GM23338 (cell line): ENCODE data around the gene HYKK. TPM values are rescaled to one million over a fixed set of nuclear protein-coding genes. Genes with fewer than 3 reads are reported as not detected.

Experiments used
- ATAC-seq: fragments of 200-7000 bp; cut with Tn5 transposase; 3 replicates; pipeline ENCODE4 v1.9.1; 2020
- DNase-seq: peaks from one replicate; pipeline ENCODE4 v3.0.0-alpha.2; 2015; ENCODE audit warnings: low spot score
- H2AFZ ChIP-seq: fragments of 200-600 bp; sonication (generic); 2 replicates; pipeline ENCODE4 v1.8.0; 2016; ENCODE audit warnings: antibody characterized with exemption, mild to moderate bottlenecking, moderate library complexity
- H3F3A ChIP-seq: fragments of 200-600 bp; sonication (generic); replicated peaks from 2 replicates; pipeline ENCODE4 v1.8.0; 2017; ENCODE audit warnings: antibody characterized with exemption, mixed run types, low read depth
- H3K27ac ChIP-seq: fragments of 200-600 bp; sonication (generic); 2 replicates; pipeline ENCODE4 v1.6.1; 2016; ENCODE audit warnings: low read depth
- H3K27me3 ChIP-seq: fragments of 200-600 bp; sonication (generic); 2 replicates; pipeline ENCODE4 v1.8.0; 2016; ENCODE audit warnings: mild to moderate bottlenecking, mixed run types, moderate library complexity; ENCODE audit not compliant: insufficient read depth
- H3K36me3 ChIP-seq: fragments of 200-600 bp; sonication (generic); 2 replicates; pipeline ENCODE4 v1.8.0; 2016; ENCODE audit warnings: mild to moderate bottlenecking; ENCODE audit not compliant: insufficient read depth
- H3K4me1 ChIP-seq: fragments of 200-600 bp; sonication (generic); 2 replicates; pipeline ENCODE4 v1.8.0; 2016; ENCODE audit warnings: mild to moderate bottlenecking, moderate library complexity; ENCODE audit not compliant: insufficient read depth
- H3K4me2 ChIP-seq: fragments of 200-600 bp; sonication (generic); 2 replicates; pipeline ENCODE4 v1.7.1; 2017; ENCODE audit warnings: mixed run types
- H3K4me3 ChIP-seq: fragments of 200-600 bp; sonication (generic); 2 replicates; pipeline ENCODE4 v1.6.1; 2016; ENCODE audit warnings: mixed run types
- H3K79me2 ChIP-seq: fragments of 200-600 bp; sonication (generic); replicated peaks from 2 replicates; pipeline ENCODE4 v1.8.0; 2017; ENCODE audit warnings: mild to moderate bottlenecking; ENCODE audit not compliant: insufficient read depth
- H3K9me2 ChIP-seq: fragments of 200-600 bp; sonication (generic); 2 replicates; pipeline ENCODE4 v1.8.0; 2017; ENCODE audit not compliant: insufficient read depth
- H4K20me1 ChIP-seq: fragments of 200-600 bp; sonication (generic); replicated peaks from 2 replicates; pipeline ENCODE4 v1.8.0; 2017; ENCODE audit warnings: mild to moderate bottlenecking; ENCODE audit not compliant: insufficient read depth
- H3K27ac Mint-ChIP-seq: 2 replicates; pipeline ENCODE4 v1.8.0; 2020; ENCODE audit warnings: inconsistent platforms, mild to moderate bottlenecking, moderate library complexity, mixed read lengths
- H3K27me3 Mint-ChIP-seq: 3 replicates; pipeline ENCODE4 v1.8.0; 2022; ENCODE audit warnings: low read depth, mild to moderate bottlenecking, moderate library complexity, mixed read lengths, inconsistent platforms; ENCODE audit not compliant: insufficient read depth, poor library complexity
- H3K36me3 Mint-ChIP-seq: 3 replicates; pipeline ENCODE4 v1.8.0; 2021; ENCODE audit warnings: low read depth, mild to moderate bottlenecking, inconsistent platforms, moderate library complexity, mixed read lengths
- H3K4me1 Mint-ChIP-seq: 3 replicates; pipeline ENCODE4 v1.8.0; 2020; ENCODE audit warnings: mild to moderate bottlenecking, inconsistent platforms, mixed read lengths
- H3K4me3 Mint-ChIP-seq: 3 replicates; pipeline ENCODE4 v1.8.0; 2021; ENCODE audit warnings: moderate library complexity, mild to moderate bottlenecking, inconsistent platforms, mixed read lengths
- H3K9me3 Mint-ChIP-seq: 3 replicates; pipeline ENCODE4 v1.8.0; 2020; ENCODE audit warnings: moderate library complexity, mild to moderate bottlenecking, inconsistent platforms, mixed read lengths
- CREB1 ChIP-seq: fragments of 250-450 bp; sonication (Bioruptor Pico); IDR thresholded peaks from 2 replicates; pipeline ENCODE4 v1.5.0; 2020; ENCODE audit warnings: low read depth, mild to moderate bottlenecking, moderate library complexity
- EZH2 ChIP-seq: fragments of 200-600 bp; sonication (generic); IDR thresholded peaks from one replicate; pipeline ENCODE4 v1.8.0; 2017; ENCODE audit warnings: antibody characterized with exemption, mild to moderate bottlenecking, low read depth; ENCODE audit not compliant: unreplicated experiment
- EZH2phosphoT487 ChIP-seq: fragments of 200-600 bp; sonication (generic); IDR thresholded peaks from one replicate; pipeline ENCODE4 v1.8.1; 2018; ENCODE audit warnings: antibody characterized with exemption; ENCODE audit not compliant: unreplicated experiment
- NANOG ChIP-seq: IDR thresholded peaks from 2 replicates; pipeline ENCODE4 v1.6.1; 2016; ENCODE audit warnings: antibody characterized with exemption, borderline replicate concordance
- POLR2AphosphoS5 ChIP-seq: IDR thresholded peaks from 2 replicates; pipeline ENCODE4 v1.6.1; 2016; ENCODE audit warnings: antibody characterized with exemption, low read depth
- STAT1 ChIP-seq: IDR thresholded peaks from one replicate; pipeline ENCODE4 v1.6.1; 2016; ENCODE audit warnings: antibody characterized with exemption; ENCODE audit not compliant: unreplicated experiment
- ZNF114 ChIP-seq: fragments of 250-450 bp; sonication (Bioruptor Pico); IDR thresholded peaks from 2 replicates; pipeline ENCODE4 v1.5.0; 2020; ENCODE audit warnings: mild to moderate bottlenecking, moderate library complexity
- ZNF331 ChIP-seq: fragments of 250-450 bp; sonication (Bioruptor Pico); IDR thresholded peaks from 2 replicates; pipeline ENCODE4 v1.5.0; 2020; ENCODE audit warnings: low read depth, mild to moderate bottlenecking, moderate library complexity
- polyA plus RNA-seq: library from polyadenylated mRNA; unstranded; fragments of >200 nt; fragmentation: Nextera tagmentation; extraction: Ambion mirVana; gene quantifications from 2 replicates; pipeline ENCODE4 v1.2.1, GENCODE V29; 2016
- total RNA-seq: library from RNA; depleted of rRNA; stranded (reverse); fragments of >200 nt; shearing (Covaris generic); gene quantifications from 2 replicates; pipeline ENCODE4 v1.2.3, GENCODE V29; 2014
- TF ChIP-seq, protein P1 (sequence below): fragments of 250-450 bp; sonication (Bioruptor Pico); IDR thresholded peaks from 2 replicates; pipeline ENCODE4 v1.5.0; 2020; ENCODE audit warnings: mild to moderate bottlenecking, moderate library complexity
- TF ChIP-seq, protein P2 (sequence below): IDR thresholded peaks from one replicate; pipeline ENCODE4 v1.6.1; 2018; ENCODE audit warnings: antibody characterized with exemption; ENCODE audit not compliant: unreplicated experiment
- TF ChIP-seq, protein P3 (sequence below), 2 experiments: fragments of 200-600 bp in 1 of 2; sonication (generic) in 1 of 2; conservative IDR thresholded peaks; 2 replicates each; pipeline versions ENCODE4 v1.5.1 to v1.6.1; 2016 to 2017; ENCODE audit warnings: antibody characterized with exemption in 2 of 2, low read depth in 2 of 2, mild to moderate bottlenecking in 2 of 2, moderate library complexity in 1 of 2

The HYKK gene
- total and polyA plus RNA-seq, 2 experiments from 2014 or later = 2.9 to 5.5 TPM

DNA sequence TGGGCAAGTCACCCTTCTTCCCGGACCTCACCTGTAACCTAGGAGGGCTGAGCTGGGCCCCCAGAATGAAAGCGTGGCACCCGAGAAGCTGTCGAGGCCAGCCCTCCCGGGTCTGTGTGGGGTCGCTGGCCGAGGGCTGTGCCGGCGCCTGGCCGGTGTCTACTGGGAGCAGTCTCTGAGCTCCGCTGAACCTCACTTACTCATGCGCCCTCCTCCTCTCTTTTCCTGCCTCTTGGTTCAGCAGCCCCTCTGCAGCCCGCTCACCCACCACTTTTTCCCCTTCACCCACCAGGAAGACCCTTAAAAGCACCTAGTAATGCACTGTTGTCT lies 419 bp downstream of the HYKK start:
- Histone ChIP-seq H3K4me3 (peak overlapping the region; percentile 67), H3K4me2 (peak overlapping the region; percentile 91), H3K27me3 (peaks cover 20% of the 10 kb centered on the region), H4K20me1 (no peaks in the 10 kb centered on the region), H3K27ac (no peak overlapping the region), H2AFZ (peak overlapping the region; percentile 100), H3K4me1 (peaks cover 7% of the 10 kb centered on the region; the same call in 1 of the 2 replicates), H3K36me3 (no peaks in the 10 kb centered on the region), H3K79me2 (no peaks in the 10 kb centered on the region), H3F3A (peaks cover 10% of the 10 kb centered on the region; the same call in 1 of the 2 replicates), H3K9me2 (0 out of 2 replicates have a peak, but pooled peaks cover 4% of the 10 kb centered on the region)
- no peak for DNase-seq
- ATAC-seq = peak; percentile 51
- H3K4me1 Mint-ChIP-seq = peaks cover 11% of the 10 kb centered on the region
- no peaks in the 10 kb centered on the region for H3K36me3 Mint-ChIP-seq
- peak overlapping the region; percentile 86 for H3K4me3 Mint-ChIP-seq
- TF ChIP-seq EZH2 (no peak), STAT1 (no peak), ZNF114 (CRISPR knock-in tag) (no peak), POLR2AphosphoS5 (no peak), EZH2phosphoT487 (no peak), NANOG (no peak), ZNF331 (CRISPR knock-in tag) (no peak), CREB1 (CRISPR knock-in tag) (no peak)
- TF ChIP-seq, protein P1, sequence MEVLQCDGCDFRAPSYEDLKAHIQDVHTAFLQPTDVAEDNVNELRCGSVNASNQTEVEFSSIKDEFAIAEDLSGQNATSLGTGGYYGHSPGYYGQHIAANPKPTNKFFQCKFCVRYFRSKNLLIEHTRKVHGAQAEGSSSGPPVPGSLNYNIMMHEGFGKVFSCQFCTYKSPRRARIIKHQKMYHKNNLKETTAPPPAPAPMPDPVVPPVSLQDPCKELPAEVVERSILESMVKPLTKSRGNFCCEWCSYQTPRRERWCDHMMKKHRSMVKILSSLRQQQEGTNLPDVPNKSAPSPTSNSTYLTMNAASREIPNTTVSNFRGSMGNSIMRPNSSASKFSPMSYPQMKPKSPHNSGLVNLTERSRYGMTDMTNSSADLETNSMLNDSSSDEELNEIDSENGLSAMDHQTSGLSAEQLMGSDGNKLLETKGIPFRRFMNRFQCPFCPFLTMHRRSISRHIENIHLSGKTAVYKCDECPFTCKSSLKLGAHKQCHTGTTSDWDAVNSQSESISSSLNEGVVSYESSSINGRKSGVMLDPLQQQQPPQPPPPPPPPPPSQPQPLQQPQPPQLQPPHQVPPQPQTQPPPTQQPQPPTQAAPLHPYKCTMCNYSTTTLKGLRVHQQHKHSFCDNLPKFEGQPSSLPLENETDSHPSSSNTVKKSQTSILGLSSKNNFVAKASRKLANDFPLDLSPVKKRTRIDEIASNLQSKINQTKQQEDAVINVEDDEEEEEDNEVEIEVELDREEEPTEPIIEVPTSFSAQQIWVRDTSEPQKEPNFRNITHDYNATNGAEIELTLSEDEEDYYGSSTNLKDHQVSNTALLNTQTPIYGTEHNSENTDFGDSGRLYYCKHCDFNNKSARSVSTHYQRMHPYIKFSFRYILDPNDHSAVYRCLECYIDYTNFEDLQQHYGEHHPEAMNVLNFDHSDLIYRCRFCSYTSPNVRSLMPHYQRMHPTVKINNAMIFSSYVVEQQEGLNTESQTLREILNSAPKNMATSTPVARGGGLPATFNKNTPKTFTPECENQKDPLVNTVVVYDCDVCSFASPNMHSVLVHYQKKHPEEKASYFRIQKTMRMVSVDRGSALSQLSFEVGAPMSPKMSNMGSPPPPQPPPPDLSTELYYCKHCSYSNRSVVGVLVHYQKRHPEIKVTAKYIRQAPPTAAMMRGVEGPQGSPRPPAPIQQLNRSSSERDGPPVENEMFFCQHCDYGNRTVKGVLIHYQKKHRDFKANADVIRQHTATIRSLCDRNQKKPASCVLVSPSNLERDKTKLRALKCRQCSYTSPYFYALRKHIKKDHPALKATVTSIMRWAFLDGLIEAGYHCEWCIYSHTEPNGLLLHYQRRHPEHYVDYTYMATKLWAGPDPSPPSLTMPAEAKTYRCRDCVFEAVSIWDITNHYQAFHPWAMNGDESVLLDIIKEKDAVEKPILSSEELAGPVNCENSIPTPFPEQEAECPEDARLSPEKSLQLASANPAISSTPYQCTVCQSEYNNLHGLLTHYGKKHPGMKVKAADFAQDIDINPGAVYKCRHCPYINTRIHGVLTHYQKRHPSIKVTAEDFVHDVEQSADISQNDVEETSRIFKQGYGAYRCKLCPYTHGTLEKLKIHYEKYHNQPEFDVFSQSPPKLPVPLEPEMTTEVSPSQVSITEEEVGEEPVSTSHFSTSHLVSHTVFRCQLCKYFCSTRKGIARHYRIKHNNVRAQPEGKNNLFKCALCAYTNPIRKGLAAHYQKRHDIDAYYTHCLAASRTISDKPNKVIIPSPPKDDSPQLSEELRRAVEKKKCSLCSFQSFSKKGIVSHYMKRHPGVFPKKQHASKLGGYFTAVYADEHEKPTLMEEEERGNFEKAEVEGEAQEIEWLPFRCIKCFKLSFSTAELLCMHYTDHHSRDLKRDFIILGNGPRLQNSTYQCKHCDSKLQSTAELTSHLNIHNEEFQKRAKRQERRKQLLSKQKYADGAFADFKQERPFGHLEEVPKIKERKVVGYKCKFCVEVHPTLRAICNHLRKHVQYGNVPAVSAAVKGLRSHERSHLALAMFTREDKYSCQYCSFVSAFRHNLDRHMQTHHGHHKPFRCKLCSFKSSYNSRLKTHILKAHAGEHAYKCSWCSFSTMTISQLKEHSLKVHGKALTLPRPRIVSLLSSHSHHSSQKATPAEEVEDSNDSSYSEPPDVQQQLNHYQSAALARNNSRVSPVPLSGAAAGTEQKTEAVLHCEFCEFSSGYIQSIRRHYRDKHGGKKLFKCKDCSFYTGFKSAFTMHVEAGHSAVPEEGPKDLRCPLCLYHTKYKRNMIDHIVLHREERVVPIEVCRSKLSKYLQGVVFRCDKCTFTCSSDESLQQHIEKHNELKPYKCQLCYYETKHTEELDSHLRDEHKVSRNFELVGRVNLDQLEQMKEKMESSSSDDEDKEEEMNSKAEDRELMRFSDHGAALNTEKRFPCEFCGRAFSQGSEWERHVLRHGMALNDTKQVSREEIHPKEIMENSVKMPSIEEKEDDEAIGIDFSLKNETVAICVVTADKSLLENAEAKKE (CRISPR knock-in tag) = no peak
- TF ChIP-seq, protein P2, sequence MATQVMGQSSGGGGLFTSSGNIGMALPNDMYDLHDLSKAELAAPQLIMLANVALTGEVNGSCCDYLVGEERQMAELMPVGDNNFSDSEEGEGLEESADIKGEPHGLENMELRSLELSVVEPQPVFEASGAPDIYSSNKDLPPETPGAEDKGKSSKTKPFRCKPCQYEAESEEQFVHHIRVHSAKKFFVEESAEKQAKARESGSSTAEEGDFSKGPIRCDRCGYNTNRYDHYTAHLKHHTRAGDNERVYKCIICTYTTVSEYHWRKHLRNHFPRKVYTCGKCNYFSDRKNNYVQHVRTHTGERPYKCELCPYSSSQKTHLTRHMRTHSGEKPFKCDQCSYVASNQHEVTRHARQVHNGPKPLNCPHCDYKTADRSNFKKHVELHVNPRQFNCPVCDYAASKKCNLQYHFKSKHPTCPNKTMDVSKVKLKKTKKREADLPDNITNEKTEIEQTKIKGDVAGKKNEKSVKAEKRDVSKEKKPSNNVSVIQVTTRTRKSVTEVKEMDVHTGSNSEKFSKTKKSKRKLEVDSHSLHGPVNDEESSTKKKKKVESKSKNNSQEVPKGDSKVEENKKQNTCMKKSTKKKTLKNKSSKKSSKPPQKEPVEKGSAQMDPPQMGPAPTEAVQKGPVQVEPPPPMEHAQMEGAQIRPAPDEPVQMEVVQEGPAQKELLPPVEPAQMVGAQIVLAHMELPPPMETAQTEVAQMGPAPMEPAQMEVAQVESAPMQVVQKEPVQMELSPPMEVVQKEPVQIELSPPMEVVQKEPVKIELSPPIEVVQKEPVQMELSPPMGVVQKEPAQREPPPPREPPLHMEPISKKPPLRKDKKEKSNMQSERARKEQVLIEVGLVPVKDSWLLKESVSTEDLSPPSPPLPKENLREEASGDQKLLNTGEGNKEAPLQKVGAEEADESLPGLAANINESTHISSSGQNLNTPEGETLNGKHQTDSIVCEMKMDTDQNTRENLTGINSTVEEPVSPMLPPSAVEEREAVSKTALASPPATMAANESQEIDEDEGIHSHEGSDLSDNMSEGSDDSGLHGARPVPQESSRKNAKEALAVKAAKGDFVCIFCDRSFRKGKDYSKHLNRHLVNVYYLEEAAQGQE = no peak
- TF ChIP-seq, protein P3, sequence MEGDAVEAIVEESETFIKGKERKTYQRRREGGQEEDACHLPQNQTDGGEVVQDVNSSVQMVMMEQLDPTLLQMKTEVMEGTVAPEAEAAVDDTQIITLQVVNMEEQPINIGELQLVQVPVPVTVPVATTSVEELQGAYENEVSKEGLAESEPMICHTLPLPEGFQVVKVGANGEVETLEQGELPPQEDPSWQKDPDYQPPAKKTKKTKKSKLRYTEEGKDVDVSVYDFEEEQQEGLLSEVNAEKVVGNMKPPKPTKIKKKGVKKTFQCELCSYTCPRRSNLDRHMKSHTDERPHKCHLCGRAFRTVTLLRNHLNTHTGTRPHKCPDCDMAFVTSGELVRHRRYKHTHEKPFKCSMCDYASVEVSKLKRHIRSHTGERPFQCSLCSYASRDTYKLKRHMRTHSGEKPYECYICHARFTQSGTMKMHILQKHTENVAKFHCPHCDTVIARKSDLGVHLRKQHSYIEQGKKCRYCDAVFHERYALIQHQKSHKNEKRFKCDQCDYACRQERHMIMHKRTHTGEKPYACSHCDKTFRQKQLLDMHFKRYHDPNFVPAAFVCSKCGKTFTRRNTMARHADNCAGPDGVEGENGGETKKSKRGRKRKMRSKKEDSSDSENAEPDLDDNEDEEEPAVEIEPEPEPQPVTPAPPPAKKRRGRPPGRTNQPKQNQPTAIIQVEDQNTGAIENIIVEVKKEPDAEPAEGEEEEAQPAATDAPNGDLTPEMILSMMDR (conservative IDR thresholded peaks at IDR 0.05; ENCODE audit: low read depth in 2 of 2) = no peak
- peaks cover 14% of the 10 kb centered on the region for H3K27me3 Mint-ChIP-seq
- peaks cover 13% of the 10 kb centered on the region; the same call in 1 of the 3 replicates for H3K9me3 Mint-ChIP-seq
- H3K27ac Mint-ChIP-seq = no peak overlapping the region
